Adipocyte (in vitro differentiated cells): Measurements from ENCODE around the gene ALCAM.
A peak's percentile ranks its signal among the peaks of the same experiment; 100 is the strongest.

Experiments used
- DNase-seq: peaks from one replicate; pipeline ENCODE4 v3.0.0-alpha.2; 2015; ENCODE audit warnings: low read depth
- H3K27me3 ChIP-seq: replicated peaks from 2 replicates; pipeline ENCODE4 v1.7.0; 2013; ENCODE audit warnings: mild to moderate bottlenecking, low read length, moderate library complexity; ENCODE audit not compliant: control insufficient read depth, insufficient read depth
- H3K36me3 ChIP-seq: 2 replicates; pipeline ENCODE4 v1.7.0; 2013; ENCODE audit warnings: low read length, mild to moderate bottlenecking, moderate library complexity; ENCODE audit not compliant: control insufficient read depth, insufficient read depth, severe bottlenecking
- H3K4me1 ChIP-seq: 2 replicates; pipeline ENCODE4 v1.7.0; 2013; ENCODE audit warnings: mild to moderate bottlenecking, low read length, moderate library complexity; ENCODE audit not compliant: control insufficient read depth, insufficient read depth
- H3K4me3 ChIP-seq: 2 replicates; pipeline ENCODE4 v1.7.0; 2013; ENCODE audit warnings: mild to moderate bottlenecking, low read length, moderate library complexity
- H3K9ac ChIP-seq: 2 replicates; pipeline ENCODE4 v1.7.0; 2013; ENCODE audit warnings: mild to moderate bottlenecking, low read length, moderate library complexity
- H3K9me3 ChIP-seq: 2 replicates; pipeline ENCODE4 v1.7.0; 2013; ENCODE audit warnings: mild to moderate bottlenecking, low read length, moderate library complexity; ENCODE audit not compliant: control insufficient read depth

ALCAM gene

GRCh38 chr3:105534491-105534890 is 167.8 kb downstream of the ALCAM start:
- no peak for DNase-seq
- Histone ChIP-seq H3K9me3 (no peaks in the 10 kb centered on the region), H3K27me3 (no peaks in the 10 kb centered on the region), H3K4me3 (no peak overlapping the region), H3K36me3 (peaks cover 44% of the 10 kb centered on the region), H3K4me1 (peaks cover 20% of the 10 kb centered on the region), H3K9ac (no peak overlapping the region)

GRCh38 chr3:105537371-105538080 is 170.8 kb downstream of the ALCAM start:
- Histone ChIP-seq H3K9me3 (no peaks in the 10 kb centered on the region), H3K4me3 (no peak overlapping the region), H3K27me3 (no peaks in the 10 kb centered on the region), H3K9ac (no peak overlapping the region), H3K36me3 (peaks cover 63% of the 10 kb centered on the region), H3K4me1 (peaks cover 20% of the 10 kb centered on the region)
- DNase-seq: peak; percentile 72

GRCh38 chr3:105538483-105538882 is 171.8 kb downstream of the ALCAM start:
- H3K27me3 ChIP-seq: no peaks in the 10 kb centered on the region
- no peak overlapping the region for H3K4me3 ChIP-seq
- H3K4me1 ChIP-seq: peaks cover 20% of the 10 kb centered on the region
- H3K36me3 ChIP-seq: peaks cover 62% of the 10 kb centered on the region
- no peak overlapping the region for H3K9ac ChIP-seq
- H3K9me3 ChIP-seq: no peaks in the 10 kb centered on the region
- peak; percentile 59 for DNase-seq

GRCh38 chr3:105539897-105540296 is 173.2 kb downstream of the ALCAM start:
- H3K4me3 ChIP-seq: no peak overlapping the region
- H3K9ac ChIP-seq: no peak overlapping the region
- no peak for DNase-seq
- H3K4me1 ChIP-seq: peaks cover 20% of the 10 kb centered on the region
- H3K9me3 ChIP-seq: no peaks in the 10 kb centered on the region
- H3K27me3 ChIP-seq: no peaks in the 10 kb centered on the region
- peaks cover 65% of the 10 kb centered on the region for H3K36me3 ChIP-seq

GRCh38 chr3:105542282-105543019 is 175.7 kb downstream of the ALCAM start:
- H3K9ac ChIP-seq: no peak overlapping the region
- peaks cover 73% of the 10 kb centered on the region for H3K36me3 ChIP-seq
- no peaks in the 10 kb centered on the region for H3K9me3 ChIP-seq
- no peak for DNase-seq
- H3K4me1 ChIP-seq: peaks cover 17% of the 10 kb centered on the region
- no peaks in the 10 kb centered on the region for H3K27me3 ChIP-seq
- H3K4me3 ChIP-seq: no peak overlapping the region

- H3K9ac ChIP-seq: no peak overlapping the region
- no peaks in the 10 kb centered on the region for H3K27me3 ChIP-seq
Observed at GRCh38 chr3:105545051-105545450, 178.3 kb downstream of the ALCAM start.

GRCh38 chr3:105553851-105554250 is 187.1 kb downstream of the ALCAM start:
- peak; percentile 22 for DNase-seq
- Histone ChIP-seq H3K9ac (no peak overlapping the region), H3K27me3 (no peaks in the 10 kb centered on the region), H3K36me3 (peaks cover 89% of the 10 kb centered on the region), H3K9me3 (no peaks in the 10 kb centered on the region), H3K4me1 (peaks cover 14% of the 10 kb centered on the region), H3K4me3 (no peak overlapping the region)

More at GRCh38 chr3:105545051-105545450, 178.3 kb downstream of the ALCAM start:
- no peaks in the 10 kb centered on the region for H3K4me1 ChIP-seq
- no peak overlapping the region for H3K4me3 ChIP-seq
- H3K36me3 ChIP-seq: peaks cover 96% of the 10 kb centered on the region
- H3K9me3 ChIP-seq: no peaks in the 10 kb centered on the region
- no peak for DNase-seq

GRCh38 chr3:105555206-105555605 is 188.5 kb downstream of the ALCAM start:
- Histone ChIP-seq H3K36me3 (peaks cover 81% of the 10 kb centered on the region), H3K9me3 (no peaks in the 10 kb centered on the region)

GRCh38 chr3:105559856-105560255 is 193.1 kb downstream of the ALCAM start:
- Histone ChIP-seq H3K9ac (no peak overlapping the region), H3K36me3 (peaks cover 48% of the 10 kb centered on the region), H3K9me3 (no peaks in the 10 kb centered on the region), H3K27me3 (no peaks in the 10 kb centered on the region), H3K4me3 (no peak overlapping the region), H3K4me1 (peaks cover 5% of the 10 kb centered on the region)
- no peak for DNase-seq

More at GRCh38 chr3:105555206-105555605, 188.5 kb downstream of the ALCAM start:
- peaks cover 14% of the 10 kb centered on the region for H3K4me1 ChIP-seq
- H3K27me3 ChIP-seq: no peaks in the 10 kb centered on the region
- H3K9ac ChIP-seq: no peak overlapping the region
- H3K4me3 ChIP-seq: no peak overlapping the region
- peak; percentile 21 for DNase-seq

- no peak overlapping the region for H3K9ac ChIP-seq
- no peaks in the 10 kb centered on the region for H3K4me1 ChIP-seq
- peaks cover 46% of the 10 kb centered on the region for H3K36me3 ChIP-seq
- no peaks in the 10 kb centered on the region for H3K27me3 ChIP-seq
- DNase-seq: no peak
- no peak overlapping the region for H3K4me3 ChIP-seq
- H3K9me3 ChIP-seq: no peaks in the 10 kb centered on the region
Observed at GRCh38 chr3:105561876-105562275, 195.2 kb downstream of the ALCAM start.

- no peaks in the 10 kb centered on the region for H3K4me1 ChIP-seq
- no peaks in the 10 kb centered on the region for H3K9me3 ChIP-seq
- peaks cover 21% of the 10 kb centered on the region for H3K36me3 ChIP-seq
- no peak for DNase-seq
- no peaks in the 10 kb centered on the region for H3K27me3 ChIP-seq
- no peak overlapping the region for H3K4me3 ChIP-seq
- no peak overlapping the region for H3K9ac ChIP-seq
Observed at GRCh38 chr3:105564546-105565288, 198.0 kb downstream of the ALCAM start.
